HepG2 (cell line): ENCODE data around the gene TBC1D2B. TPM values are rescaled to one million over a fixed set of nuclear protein-coding genes. Genes with fewer than 3 reads are reported as not detected.
A peak's percentile ranks its signal among the peaks of the same experiment; 100 is the strongest.

Experiments
- ARNT ChIP-seq: fragments of 450-650 bp; IDR thresholded peaks from 2 replicates; pipeline ENCODE4 v1.6.1; 2017
- BCL6 ChIP-seq: IDR thresholded peaks from 2 replicates; pipeline ENCODE4 v1.6.1; 2016; ENCODE audit warnings: missing genetic modification reagents, missing compliant biosample characterization
- ELF3 ChIP-seq: IDR thresholded peaks from 2 replicates; pipeline ENCODE4 v1.6.1; 2016; ENCODE audit warnings: missing genetic modification reagents, missing compliant biosample characterization
- HCFC1 ChIP-seq: fragments of 150-350 bp; IDR thresholded peaks from 2 replicates; pipeline ENCODE4 v1.6.1; 2014; ENCODE audit warnings: low read depth, low read length
- HMG20A ChIP-seq: IDR thresholded peaks from 2 replicates; pipeline ENCODE4 v1.6.1; 2016; ENCODE audit warnings: borderline replicate concordance
- KDM1A ChIP-seq: IDR thresholded peaks from 2 replicates; pipeline ENCODE4 v1.6.1; 2016; ENCODE audit warnings: missing compliant biosample characterization
- KDM5B ChIP-seq: sonication (generic); formaldehyde crosslinking; IDR thresholded peaks from 2 replicates; pipeline ENCODE4 v1.4.0; 2020; ENCODE audit warnings: missing genetic modification reagents, mild to moderate bottlenecking, borderline replicate concordance
- MIXL1 ChIP-seq: IDR thresholded peaks from 2 replicates; pipeline ENCODE4 v1.6.1; 2016
- NCOA2 ChIP-seq: sonication (generic); formaldehyde crosslinking; IDR thresholded peaks from 2 replicates; pipeline ENCODE4 v1.8.0; 2022; ENCODE audit warnings: inconsistent platforms
- SMARCC2 ChIP-seq: fragments of 450-650 bp; IDR thresholded peaks from 2 replicates; pipeline ENCODE4 v1.6.1; 2017; ENCODE audit warnings: antibody characterized with exemption, mild to moderate bottlenecking
- TBX2 ChIP-seq: sonication (generic); formaldehyde crosslinking; IDR thresholded peaks from 2 replicates; pipeline ENCODE4 v1.5.0; 2020; ENCODE audit warnings: missing genetic modification reagents, mild to moderate bottlenecking, borderline replicate concordance
- ZFY ChIP-seq: sonication (generic); formaldehyde crosslinking; IDR thresholded peaks from 2 replicates; pipeline ENCODE4 v1.4.0; 2020; ENCODE audit warnings: missing genetic modification reagents
- ZMYM4 ChIP-seq: sonication (generic); formaldehyde crosslinking; IDR thresholded peaks from 2 replicates; pipeline ENCODE4 v1.8.1; 2023; ENCODE audit warnings: mild to moderate bottlenecking, missing genetic modification reagents
- ZNF503 ChIP-seq: sonication (generic); formaldehyde crosslinking; IDR thresholded peaks from 2 replicates; pipeline ENCODE4 v1.4.0; 2020; ENCODE audit warnings: missing genetic modification reagents
- ZNF768 ChIP-seq: sonication (generic); formaldehyde crosslinking; IDR thresholded peaks from 2 replicates; pipeline ENCODE4 v1.4.0; 2020; ENCODE audit warnings: missing genetic modification reagents
- polyA plus RNA-seq, 8 experiments: library from polyadenylated mRNA; depleted of rRNA in 3 of 8; stranded (reverse) in 7 of 8; unstranded in 1 of 8; fragments of >200 nt; fragmentation: Illumina TruSeq in 4 of 8; extraction: Trizol in 4 of 8; gene quantifications; 2 replicates each; pipeline versions ENCODE4 v1.2.1 to v1.2.3, GENCODE V29; 2011 to 2016; ENCODE audit warnings: low read depth in 4 of 8, missing spikeins in 1 of 8, mixed read lengths in 1 of 8; ENCODE audit not compliant: insufficient read depth in 1 of 8
- total RNA-seq, 5 experiments: library from RNA; depleted of rRNA; stranded (reverse); fragments of >200 nt; fragmentation: Illumina TruSeq; extraction: Trizol; gene quantifications; 2 replicates each; pipeline ENCODE4 v1.2.3, GENCODE V29; 2016; ENCODE audit warnings: low read depth in 1 of 5
- TF ChIP-seq, protein P1 (sequence below): sonication (generic); formaldehyde crosslinking; IDR thresholded peaks from 2 replicates; pipeline ENCODE4 v1.4.0; 2020; ENCODE audit warnings: missing genetic modification reagents
- TF ChIP-seq, protein P2 (sequence below): sonication (generic); formaldehyde crosslinking; conservative IDR thresholded peaks from 2 replicates; pipeline ENCODE4 v1.8.0; 2022; ENCODE audit warnings: mild to moderate bottlenecking, moderate library complexity, missing genetic modification reagents
- TF ChIP-seq, protein P3 (sequence below): sonication (generic); formaldehyde crosslinking; IDR thresholded peaks from 2 replicates; pipeline ENCODE4 v1.8.1; 2023; ENCODE audit warnings: mild to moderate bottlenecking, missing genetic modification reagents
- TF ChIP-seq, protein P4 (sequence below): IDR thresholded peaks from 2 replicates; pipeline ENCODE4 v1.6.1; 2016; ENCODE audit warnings: missing compliant biosample characterization, missing genetic modification reagents, borderline replicate concordance

Gene TBC1D2B
- total and polyA plus RNA-seq, 2 of the 13 experiments (the other 11 are each of a cell fraction or from before 2014, with no cell fraction given), result 10.1 to 14.4 TPM

GRCh38 chr15:78012643-78013077 lies 64.9 kb downstream of the TBC1D2B start (continued):
- TF ChIP-seq, protein P1, sequence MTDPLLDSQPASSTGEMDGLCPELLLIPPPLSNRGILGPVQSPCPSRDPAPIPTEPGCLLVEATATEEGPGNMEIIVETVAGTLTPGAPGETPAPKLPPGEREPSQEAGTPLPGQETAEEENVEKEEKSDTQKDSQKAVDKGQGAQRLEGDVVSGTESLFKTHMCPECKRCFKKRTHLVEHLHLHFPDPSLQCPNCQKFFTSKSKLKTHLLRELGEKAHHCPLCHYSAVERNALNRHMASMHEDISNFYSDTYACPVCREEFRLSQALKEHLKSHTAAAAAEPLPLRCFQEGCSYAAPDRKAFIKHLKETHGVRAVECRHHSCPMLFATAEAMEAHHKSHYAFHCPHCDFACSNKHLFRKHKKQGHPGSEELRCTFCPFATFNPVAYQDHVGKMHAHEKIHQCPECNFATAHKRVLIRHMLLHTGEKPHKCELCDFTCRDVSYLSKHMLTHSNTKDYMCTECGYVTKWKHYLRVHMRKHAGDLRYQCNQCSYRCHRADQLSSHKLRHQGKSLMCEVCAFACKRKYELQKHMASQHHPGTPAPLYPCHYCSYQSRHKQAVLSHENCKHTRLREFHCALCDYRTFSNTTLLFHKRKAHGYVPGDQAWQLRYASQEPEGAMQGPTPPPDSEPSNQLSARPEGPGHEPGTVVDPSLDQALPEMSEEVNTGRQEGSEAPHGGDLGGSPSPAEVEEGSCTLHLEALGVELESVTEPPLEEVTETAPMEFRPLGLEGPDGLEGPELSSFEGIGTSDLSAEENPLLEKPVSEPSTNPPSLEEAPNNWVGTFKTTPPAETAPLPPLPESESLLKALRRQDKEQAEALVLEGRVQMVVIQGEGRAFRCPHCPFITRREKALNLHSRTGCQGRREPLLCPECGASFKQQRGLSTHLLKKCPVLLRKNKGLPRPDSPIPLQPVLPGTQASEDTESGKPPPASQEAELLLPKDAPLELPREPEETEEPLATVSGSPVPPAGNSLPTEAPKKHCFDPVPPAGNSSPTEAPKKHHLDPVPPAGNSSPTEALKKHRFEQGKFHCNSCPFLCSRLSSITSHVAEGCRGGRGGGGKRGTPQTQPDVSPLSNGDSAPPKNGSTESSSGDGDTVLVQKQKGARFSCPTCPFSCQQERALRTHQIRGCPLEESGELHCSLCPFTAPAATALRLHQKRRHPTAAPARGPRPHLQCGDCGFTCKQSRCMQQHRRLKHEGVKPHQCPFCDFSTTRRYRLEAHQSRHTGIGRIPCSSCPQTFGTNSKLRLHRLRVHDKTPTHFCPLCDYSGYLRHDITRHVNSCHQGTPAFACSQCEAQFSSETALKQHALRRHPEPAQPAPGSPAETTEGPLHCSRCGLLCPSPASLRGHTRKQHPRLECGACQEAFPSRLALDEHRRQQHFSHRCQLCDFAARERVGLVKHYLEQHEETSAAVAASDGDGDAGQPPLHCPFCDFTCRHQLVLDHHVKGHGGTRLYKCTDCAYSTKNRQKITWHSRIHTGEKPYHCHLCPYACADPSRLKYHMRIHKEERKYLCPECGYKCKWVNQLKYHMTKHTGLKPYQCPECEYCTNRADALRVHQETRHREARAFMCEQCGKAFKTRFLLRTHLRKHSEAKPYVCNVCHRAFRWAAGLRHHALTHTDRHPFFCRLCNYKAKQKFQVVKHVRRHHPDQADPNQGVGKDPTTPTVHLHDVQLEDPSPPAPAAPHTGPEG (CRISPR knock-in tag), result no peak
- TF ChIP-seq MIXL1 (CRISPR knock-in tag) (peak; percentile 45; the same call in 1 of the 2 replicates), ZNF503 (0 out of 2 replicates have a peak, but pooled peaks have one; percentile 16), KDM1A (CRISPR knock-in tag) (no peak), KDM5B (CRISPR knock-in tag) (0 out of 2 replicates have a peak, but pooled peaks have one; percentile 27), ARNT (no peak), NCOA2 (CRISPR knock-in tag) (peak; percentile 48; the same call in 1 of the 2 replicates), BCL6 (CRISPR knock-in tag) (peak; percentile 76), ZMYM4 (peak; percentile 47; the same call in 1 of the 2 replicates), TBX2 (CRISPR knock-in tag) (peak; percentile 55), HCFC1 (no peak), ZFY (peak; percentile 58; the same call in 1 of the 2 replicates), HMG20A (CRISPR knock-in tag) (peak; percentile 53), ELF3 (CRISPR knock-in tag) (peak; percentile 48), ZNF768 (CRISPR knock-in tag) (peak; percentile 45; the same call in 1 of the 2 replicates), SMARCC2 (no peak)
- TF ChIP-seq, protein P2, sequence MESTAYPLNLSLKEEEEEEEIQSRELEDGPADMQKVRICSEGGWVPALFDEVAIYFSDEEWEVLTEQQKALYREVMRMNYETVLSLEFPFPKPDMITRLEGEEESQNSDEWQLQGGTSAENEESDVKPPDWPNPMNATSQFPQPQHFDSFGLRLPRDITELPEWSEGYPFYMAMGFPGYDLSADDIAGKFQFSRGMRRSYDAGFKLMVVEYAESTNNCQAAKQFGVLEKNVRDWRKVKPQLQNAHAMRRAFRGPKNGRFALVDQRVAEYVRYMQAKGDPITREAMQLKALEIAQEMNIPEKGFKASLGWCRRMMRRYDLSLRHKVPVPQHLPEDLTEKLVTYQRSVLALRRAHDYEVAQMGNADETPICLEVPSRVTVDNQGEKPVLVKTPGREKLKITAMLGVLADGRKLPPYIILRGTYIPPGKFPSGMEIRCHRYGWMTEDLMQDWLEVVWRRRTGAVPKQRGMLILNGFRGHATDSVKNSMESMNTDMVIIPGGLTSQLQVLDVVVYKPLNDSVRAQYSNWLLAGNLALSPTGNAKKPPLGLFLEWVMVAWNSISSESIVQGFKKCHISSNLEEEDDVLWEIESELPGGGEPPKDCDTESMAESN (CRISPR knock-in tag), result peak; percentile 78
- TF ChIP-seq, protein P3, sequence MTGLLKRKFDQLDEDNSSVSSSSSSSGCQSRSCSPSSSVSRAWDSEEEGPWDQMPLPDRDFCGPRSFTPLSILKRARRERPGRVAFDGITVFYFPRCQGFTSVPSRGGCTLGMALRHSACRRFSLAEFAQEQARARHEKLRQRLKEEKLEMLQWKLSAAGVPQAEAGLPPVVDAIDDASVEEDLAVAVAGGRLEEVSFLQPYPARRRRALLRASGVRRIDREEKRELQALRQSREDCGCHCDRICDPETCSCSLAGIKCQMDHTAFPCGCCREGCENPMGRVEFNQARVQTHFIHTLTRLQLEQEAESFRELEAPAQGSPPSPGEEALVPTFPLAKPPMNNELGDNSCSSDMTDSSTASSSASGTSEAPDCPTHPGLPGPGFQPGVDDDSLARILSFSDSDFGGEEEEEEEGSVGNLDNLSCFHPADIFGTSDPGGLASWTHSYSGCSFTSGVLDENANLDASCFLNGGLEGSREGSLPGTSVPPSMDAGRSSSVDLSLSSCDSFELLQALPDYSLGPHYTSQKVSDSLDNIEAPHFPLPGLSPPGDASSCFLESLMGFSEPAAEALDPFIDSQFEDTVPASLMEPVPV (CRISPR knock-in tag), result peak; percentile 61; the same call in 1 of the 2 replicates
- TF ChIP-seq, protein P4, sequence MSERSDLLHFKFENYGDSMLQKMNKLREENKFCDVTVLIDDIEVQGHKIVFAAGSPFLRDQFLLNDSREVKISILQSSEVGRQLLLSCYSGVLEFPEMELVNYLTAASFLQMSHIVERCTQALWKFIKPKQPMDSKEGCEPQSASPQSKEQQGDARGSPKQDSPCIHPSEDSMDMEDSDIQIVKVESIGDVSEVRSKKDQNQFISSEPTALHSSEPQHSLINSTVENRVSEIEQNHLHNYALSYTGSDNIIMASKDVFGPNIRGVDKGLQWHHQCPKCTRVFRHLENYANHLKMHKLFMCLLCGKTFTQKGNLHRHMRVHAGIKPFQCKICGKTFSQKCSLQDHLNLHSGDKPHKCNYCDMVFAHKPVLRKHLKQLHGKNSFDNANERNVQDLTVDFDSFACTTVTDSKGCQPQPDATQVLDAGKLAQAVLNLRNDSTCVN (CRISPR knock-in tag), result 0 out of 2 replicates have a peak, but pooled peaks have one; percentile 70
